ENCODE data around the gene ARIH2.

DNA sequence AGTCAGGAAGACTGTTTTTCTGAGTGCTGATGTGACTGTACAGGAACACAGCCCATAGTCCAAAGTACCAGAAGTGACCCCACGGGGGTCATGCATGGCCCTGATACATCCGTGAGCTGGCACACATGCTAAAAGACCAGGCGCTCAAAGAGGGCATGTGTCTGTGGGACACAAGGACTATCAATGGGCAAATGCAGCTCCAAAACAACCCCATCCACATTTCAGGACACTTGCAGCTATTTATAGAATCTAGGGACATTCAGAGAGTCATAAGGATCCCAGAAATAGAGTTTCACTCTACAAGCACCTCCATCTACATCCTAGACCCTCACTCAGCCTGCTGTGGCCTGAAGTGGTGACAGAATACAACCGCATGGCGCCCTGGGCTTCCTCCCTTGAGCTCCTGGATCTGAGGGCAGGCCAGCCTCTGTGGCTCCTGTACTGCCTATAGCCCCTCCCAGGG lies 37.0 kb upstream of the ARIH2 start:
- TF ChIP-seq, protein P1, sequence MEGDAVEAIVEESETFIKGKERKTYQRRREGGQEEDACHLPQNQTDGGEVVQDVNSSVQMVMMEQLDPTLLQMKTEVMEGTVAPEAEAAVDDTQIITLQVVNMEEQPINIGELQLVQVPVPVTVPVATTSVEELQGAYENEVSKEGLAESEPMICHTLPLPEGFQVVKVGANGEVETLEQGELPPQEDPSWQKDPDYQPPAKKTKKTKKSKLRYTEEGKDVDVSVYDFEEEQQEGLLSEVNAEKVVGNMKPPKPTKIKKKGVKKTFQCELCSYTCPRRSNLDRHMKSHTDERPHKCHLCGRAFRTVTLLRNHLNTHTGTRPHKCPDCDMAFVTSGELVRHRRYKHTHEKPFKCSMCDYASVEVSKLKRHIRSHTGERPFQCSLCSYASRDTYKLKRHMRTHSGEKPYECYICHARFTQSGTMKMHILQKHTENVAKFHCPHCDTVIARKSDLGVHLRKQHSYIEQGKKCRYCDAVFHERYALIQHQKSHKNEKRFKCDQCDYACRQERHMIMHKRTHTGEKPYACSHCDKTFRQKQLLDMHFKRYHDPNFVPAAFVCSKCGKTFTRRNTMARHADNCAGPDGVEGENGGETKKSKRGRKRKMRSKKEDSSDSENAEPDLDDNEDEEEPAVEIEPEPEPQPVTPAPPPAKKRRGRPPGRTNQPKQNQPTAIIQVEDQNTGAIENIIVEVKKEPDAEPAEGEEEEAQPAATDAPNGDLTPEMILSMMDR (IDR thresholded peaks at IDR 0.05) = no peak
- no peak for TF ChIP-seq POLR2A (IDR thresholded peaks at IDR 0.05)
- TF ChIP-seq POLR2AphosphoS5 (IDR thresholded peaks at IDR 0.05) = no peak

Data from breast epithelium (tissue), 3 donors.